Stimulated activated effector memory CD8-positive, alpha-beta T cell treated with anti-CD3 and anti-CD28 coated beads, Interleukin-12 subunit alpha, Interleukin-12 subunit beta, amount 100 ng/mL, for 72 hours (primary cell): ENCODE data around the gene NFS1.
"Not testable (repeated sequence)": the region's sequence is repeated elsewhere in the genome, so short reads cannot be mapped to it uniquely, and the experiment has no call there.

Experiments used
- ATAC-seq: fragments of 150-1000 bp; cut with Tn5 transposase; 2 replicates; pipeline ENCODE4 v1.10.0; 2021
- DNase-seq, 2 donors: peaks; one replicate each; pipeline ENCODE4 v3.0.0; 2021 to 2022; ENCODE audit warnings: low spot score in 2 of 2
- H3K27ac Mint-ChIP-seq: one replicate; pipeline ENCODE4 v1.8.0; 2022; ENCODE audit warnings: mild to moderate bottlenecking, mixed read lengths
- H3K36me3 Mint-ChIP-seq: one replicate; pipeline ENCODE4 v1.8.0; 2022; ENCODE audit warnings: mild to moderate bottlenecking, mixed read lengths
- H3K4me1 Mint-ChIP-seq: one replicate; pipeline ENCODE4 v1.8.0; 2022; ENCODE audit warnings: mixed read lengths
- H3K4me3 Mint-ChIP-seq: one replicate; pipeline ENCODE4 v1.8.0; 2022; ENCODE audit warnings: mild to moderate bottlenecking, mixed read lengths
- H3K9me3 Mint-ChIP-seq: one replicate; pipeline ENCODE4 v1.8.0; 2022; ENCODE audit warnings: mixed read lengths

The NFS1 gene

GRCh38 chr20:35731862-35732643, 32.9 kb upstream of the NFS1 start:
- Mint-ChIP-seq H3K4me1 (peaks cover 48% of the 10 kb centered on the region), H3K4me3 (peak overlapping the region; percentile 1), H3K36me3 (peaks cover 100% of the 10 kb centered on the region), H3K27ac (no peak overlapping the region), H3K9me3 (no peaks in the 10 kb centered on the region)
- DNase-seq: peak in 1 of 2 donors; percentile 40
- ATAC-seq: no peak

DNA sequence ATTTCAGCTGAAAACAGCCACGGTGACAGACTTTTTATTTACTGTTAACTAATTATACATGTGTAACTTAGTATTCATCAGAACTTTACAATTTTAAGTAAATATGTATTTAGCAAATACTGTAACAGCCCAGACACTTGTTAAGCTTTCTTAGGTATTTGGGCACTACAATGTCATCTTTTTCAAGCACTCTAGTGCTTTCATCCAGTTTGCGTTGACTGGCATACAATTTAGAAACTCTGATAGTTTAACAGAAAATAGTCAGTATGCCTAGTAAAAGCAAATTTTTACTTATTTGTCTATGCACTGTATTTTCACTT, 32.3 kb upstream of the NFS1 start:
- DNase-seq (no peak), ATAC-seq (no peak)
- Mint-ChIP-seq H3K4me1 (peaks cover 47% of the 10 kb centered on the region), H3K9me3 (no peaks in the 10 kb centered on the region), H3K27ac (no peak overlapping the region), H3K4me3 (peak overlapping the region; percentile 1), H3K36me3 (peaks cover 100% of the 10 kb centered on the region)

GRCh38 chr20:35730583-35731468, 31.7 kb upstream of the NFS1 start:
- Mint-ChIP-seq H3K36me3 (peaks cover 100% of the 10 kb centered on the region), H3K4me3 (no peak overlapping the region), H3K9me3 (no peaks in the 10 kb centered on the region), H3K27ac (peak overlapping the region; percentile 50), H3K4me1 (peaks cover 41% of the 10 kb centered on the region)
- DNase-seq (no peak), ATAC-seq (no peak)

DNA sequence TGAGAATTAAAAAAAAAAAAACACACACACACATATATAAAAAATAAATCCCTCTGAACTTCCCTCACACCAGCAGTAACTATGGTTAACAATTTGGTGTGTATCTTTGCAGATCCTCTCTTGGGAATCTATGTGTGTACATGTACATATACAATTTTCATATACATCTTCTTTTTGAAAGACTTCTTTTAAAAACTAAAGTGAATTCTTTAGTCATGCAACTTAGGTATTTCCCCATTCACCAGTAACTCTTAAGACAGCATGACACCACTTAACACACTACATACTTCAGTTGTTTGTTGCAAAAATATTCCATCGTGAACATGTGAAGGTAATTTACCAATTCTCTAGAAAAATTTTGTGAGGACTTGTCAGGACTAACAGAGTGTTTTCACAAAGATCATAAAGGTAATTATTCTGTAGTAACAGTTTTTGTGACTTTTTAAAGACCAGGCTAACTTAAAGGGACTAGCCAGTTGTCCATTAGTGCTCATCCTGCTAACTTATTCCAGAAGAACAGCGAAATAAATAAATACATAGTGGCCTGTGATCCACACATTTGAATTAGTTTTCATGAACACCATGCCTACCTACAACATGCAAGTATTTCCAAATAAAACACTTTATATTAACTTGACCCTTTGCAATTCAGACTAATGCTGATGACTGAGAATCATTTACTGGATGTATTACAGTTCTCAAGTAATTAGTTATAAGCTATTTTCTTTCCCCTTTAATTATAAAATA, 30.9 kb upstream of the NFS1 start:
- H3K27ac Mint-ChIP-seq: peak overlapping the region; percentile 50
- ATAC-seq: no peak
- no peak for DNase-seq
- peaks cover 43% of the 10 kb centered on the region for H3K4me1 Mint-ChIP-seq
- H3K36me3 Mint-ChIP-seq: peaks cover 100% of the 10 kb centered on the region
- no peaks in the 10 kb centered on the region for H3K9me3 Mint-ChIP-seq
- no peak overlapping the region for H3K4me3 Mint-ChIP-seq

DNA sequence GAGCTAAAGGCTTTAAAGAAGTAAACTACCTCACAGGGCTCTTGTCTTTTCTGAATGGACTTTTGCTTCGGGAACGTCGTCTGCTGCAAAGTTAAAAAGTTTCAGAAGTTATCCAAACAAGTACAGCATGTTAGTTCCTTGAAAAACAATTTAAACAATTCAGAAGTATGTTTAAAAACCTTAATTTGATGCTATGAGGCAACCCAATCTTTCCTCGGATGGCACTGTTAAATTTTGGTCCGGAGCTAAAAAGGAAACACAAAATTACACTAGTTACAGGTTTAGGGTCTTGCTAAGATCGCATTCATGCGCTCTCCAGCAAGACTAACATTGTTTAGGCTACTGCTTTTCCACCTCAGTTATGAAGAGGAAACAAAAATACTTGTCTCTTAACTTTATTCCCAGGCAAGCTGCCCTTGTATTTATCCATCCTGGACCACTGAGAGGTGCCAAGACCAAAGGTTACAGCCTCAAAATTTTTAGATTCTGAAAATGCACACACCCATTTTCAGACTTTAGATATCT, 30.2 kb upstream of the NFS1 start:
- DNase-seq: peak in 1 of 2 donors; percentile 26
- peaks cover 100% of the 10 kb centered on the region for H3K36me3 Mint-ChIP-seq
- no peak overlapping the region for H3K27ac Mint-ChIP-seq
- H3K9me3 Mint-ChIP-seq: no peaks in the 10 kb centered on the region
- peaks cover 40% of the 10 kb centered on the region for H3K4me1 Mint-ChIP-seq
- ATAC-seq: no peak
- no peak overlapping the region for H3K4me3 Mint-ChIP-seq

- H3K36me3 Mint-ChIP-seq: peaks cover 100% of the 10 kb centered on the region
- H3K4me3 Mint-ChIP-seq: no peak overlapping the region
- DNase-seq (no peak), ATAC-seq (no peak)
- no peaks in the 10 kb centered on the region for H3K9me3 Mint-ChIP-seq
- peaks cover 42% of the 10 kb centered on the region for H3K4me1 Mint-ChIP-seq
- H3K27ac Mint-ChIP-seq: peak overlapping the region; percentile 48
Observed at GRCh38 chr20:35726842-35727711, 27.9 kb upstream of the NFS1 start.

- ATAC-seq (no peak), DNase-seq (no peak)
- Mint-ChIP-seq H3K4me1 (peaks cover 44% of the 10 kb centered on the region), H3K27ac (peak overlapping the region; percentile 43), H3K36me3 (peaks cover 100% of the 10 kb centered on the region), H3K9me3 (no peaks in the 10 kb centered on the region), H3K4me3 (no peak overlapping the region)
Observed at GRCh38 chr20:35724321-35725230, 25.4 kb upstream of the NFS1 start.

DNA sequence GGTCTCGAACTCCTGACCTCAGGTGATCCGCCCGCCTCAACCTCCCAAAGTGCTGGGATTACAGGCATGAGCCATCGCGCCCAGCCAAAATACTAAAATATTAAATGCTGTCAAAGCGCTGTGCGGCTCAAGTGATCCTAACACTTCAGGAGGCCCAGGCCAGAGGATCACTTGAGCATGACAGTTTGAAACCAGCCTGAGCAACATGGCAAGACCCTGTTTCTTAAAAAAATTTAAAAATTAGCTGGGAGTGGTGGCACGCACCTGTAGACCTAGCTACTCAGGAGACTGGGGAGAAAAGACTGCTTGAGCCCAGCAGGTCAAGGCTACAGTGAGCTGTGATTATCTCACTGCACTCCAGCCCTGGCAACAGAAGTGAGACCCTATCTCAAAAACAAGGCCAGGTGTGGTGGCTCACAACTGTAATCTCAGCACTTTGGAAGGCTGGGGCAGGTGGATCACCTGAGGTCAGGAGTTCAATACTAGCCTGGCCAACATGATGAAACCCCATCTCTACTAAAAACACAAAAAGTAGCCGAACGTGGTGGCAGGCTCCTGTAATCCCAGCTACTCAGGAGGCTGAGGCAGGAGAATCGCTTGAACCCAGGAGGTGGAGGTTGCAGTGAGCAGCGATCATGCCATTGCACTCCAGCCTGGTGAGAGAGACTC, 24.6 kb upstream of the NFS1 start:
- DNase-seq, H3K9me3 Mint-ChIP-seq, H3K4me3 Mint-ChIP-seq, ATAC-seq: not testable (repeated sequence)
- H3K27ac Mint-ChIP-seq: peak overlapping the region; percentile 43
- peaks cover 50% of the 10 kb centered on the region for H3K4me1 Mint-ChIP-seq
- H3K36me3 Mint-ChIP-seq: peaks cover 100% of the 10 kb centered on the region

DNA sequence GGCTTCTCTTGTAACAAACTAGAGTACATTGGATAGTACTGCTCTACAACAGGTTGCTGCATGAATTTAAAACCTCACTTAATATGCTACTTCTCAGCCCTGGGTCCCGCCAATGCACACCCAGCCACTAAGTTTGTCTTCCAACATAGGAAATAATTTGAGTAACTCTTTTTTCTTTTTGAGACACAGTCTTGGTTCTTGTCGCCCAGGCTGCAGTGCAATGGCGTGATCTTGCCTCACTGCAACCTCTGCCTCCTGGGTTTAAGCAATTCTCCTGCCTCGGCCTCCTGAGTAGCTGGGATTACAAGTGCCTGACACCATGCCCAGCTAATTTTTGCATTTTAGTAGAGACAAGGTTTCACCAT, 24.1 kb upstream of the NFS1 start:
- Mint-ChIP-seq H3K4me1 (peaks cover 51% of the 10 kb centered on the region), H3K36me3 (peaks cover 100% of the 10 kb centered on the region), H3K27ac (peak overlapping the region; percentile 43), H3K4me3 (peak overlapping the region; percentile 25)
- DNase-seq, ATAC-seq, H3K9me3 Mint-ChIP-seq: not testable (repeated sequence)

GRCh38 chr20:35721621-35722020, 22.5 kb upstream of the NFS1 start:
- Mint-ChIP-seq H3K4me1 (peaks cover 56% of the 10 kb centered on the region), H3K27ac (peak overlapping the region; percentile 56), H3K9me3 (no peaks in the 10 kb centered on the region), H3K4me3 (no peak overlapping the region), H3K36me3 (peaks cover 100% of the 10 kb centered on the region)
- ATAC-seq: no peak
- no peak for DNase-seq

- Mint-ChIP-seq H3K27ac (no peak overlapping the region), H3K9me3 (no peaks in the 10 kb centered on the region), H3K4me1 (peaks cover 56% of the 10 kb centered on the region), H3K36me3 (peaks cover 100% of the 10 kb centered on the region), H3K4me3 (no peak overlapping the region)
- DNase-seq (no peak), ATAC-seq (no peak)
Observed at GRCh38 chr20:35721219-35721618, 22.1 kb upstream of the NFS1 start.

GRCh38 chr20:35720165-35721123, 21.3 kb upstream of the NFS1 start:
- Mint-ChIP-seq H3K9me3 (no peaks in the 10 kb centered on the region), H3K27ac (peak overlapping the region; percentile 68), H3K36me3 (peaks cover 100% of the 10 kb centered on the region), H3K4me1 (peaks cover 54% of the 10 kb centered on the region), H3K4me3 (no peak overlapping the region)
- no peak for DNase-seq
- no peak for ATAC-seq
